IMR-90 (cell line): ENCODE data around the gene CYB5A. TPM values are rescaled to one million over a fixed set of nuclear protein-coding genes. Genes with fewer than 3 reads are reported as not detected.

Source experiments
- ATAC-seq: fragments of 200-7000 bp; cut with Tn5 transposase; 2 replicates; pipeline ENCODE4 v1.9.1; 2020; ENCODE audit warnings: low read depth, mild to moderate bottlenecking, moderate library complexity
- BruUV-seq: library from RNA; stranded (reverse); fragments of 400-500 nt; replicated peaks from 2 replicates; lab custom pipeline; 2021; lab: Mats Ljungman, UMichigan
- CTCF ChIA-PET: fragments of 300-600 bp; formaldehyde crosslinking; extraction: SDS; loops from one replicate; lab custom pipeline; 2021; ENCODE audit warnings: antibody characterized with exemption; lab: Yijun Ruan, JAX
- POLR2A ChIA-PET: fragments of 300-600 bp; sonication (Branson Sonifier 250); formaldehyde crosslinking; loops from one replicate; lab custom pipeline; 2022; ENCODE audit warnings: antibody characterized with exemption; ENCODE audit not compliant: unreplicated experiment; lab: Charles Lee
- DNase-seq: peaks from one replicate; pipeline ENCODE4 v3.0.0; 2013
- H2AFZ ChIP-seq: replicated peaks from 2 replicates; pipeline ENCODE3; 2013; ENCODE audit warnings: low read length, mild to moderate bottlenecking; ENCODE audit not compliant: poor library complexity
- H2AK5ac ChIP-seq: 2 replicates; pipeline ENCODE4 v1.6.1; 2013; ENCODE audit warnings: low read depth, low read length, inconsistent platforms
- H2AK9ac ChIP-seq: replicated peaks from 2 replicates; pipeline ENCODE3; 2013; ENCODE audit warnings: mild to moderate bottlenecking, low read depth, low read length, moderate library complexity; ENCODE audit not compliant: poor library complexity
- H2BK120ac ChIP-seq: 2 replicates; pipeline ENCODE4 v1.6.1; 2013; ENCODE audit warnings: low read depth, low read length, inconsistent platforms
- H2BK15ac ChIP-seq: 3 replicates; pipeline ENCODE4 v1.6.1; 2013; ENCODE audit warnings: low read depth, low read length, inconsistent platforms
- H2BK20ac ChIP-seq: 2 replicates; pipeline ENCODE4 v1.6.1; 2013; ENCODE audit warnings: low read depth, mild to moderate bottlenecking, inconsistent platforms, low read length, moderate library complexity
- H2BK5ac ChIP-seq: 2 replicates; pipeline ENCODE4 v1.6.1; 2013; ENCODE audit warnings: mild to moderate bottlenecking, low read depth, low read length, inconsistent platforms; ENCODE audit not compliant: poor library complexity, severe bottlenecking
- H3K14ac ChIP-seq: replicated peaks from 2 replicates; pipeline ENCODE4 v1.6.1; 2013; ENCODE audit warnings: low read depth, low read length, inconsistent platforms
- H3K18ac ChIP-seq: 2 replicates; pipeline ENCODE4 v1.6.1; 2013; ENCODE audit warnings: low read depth, low read length, control low read depth
- H3K23ac ChIP-seq: 2 replicates; pipeline ENCODE4 v1.6.1; 2013; ENCODE audit warnings: low read depth, low read length, inconsistent platforms
- H3K27ac ChIP-seq: 2 replicates; pipeline ENCODE4 v1.5.1; 2013; ENCODE audit warnings: mild to moderate bottlenecking, control low read depth, low read length; ENCODE audit not compliant: insufficient read depth
- H3K27me3 ChIP-seq: 2 replicates; pipeline ENCODE4 v1.6.1; 2013; ENCODE audit warnings: low read length; ENCODE audit not compliant: control insufficient read depth, insufficient read depth
- H3K36me3 ChIP-seq: 2 replicates; pipeline ENCODE4 v1.6.1; 2013; ENCODE audit warnings: low read length, mixed read lengths; ENCODE audit not compliant: control insufficient read depth, insufficient read depth
- H3K4ac ChIP-seq: 2 replicates; pipeline ENCODE4 v1.6.1; 2013; ENCODE audit warnings: low read depth, low read length, inconsistent platforms
- H3K4me1 ChIP-seq: 2 replicates; pipeline ENCODE4 v1.6.1; 2013; ENCODE audit warnings: low read length, mixed read lengths; ENCODE audit not compliant: control insufficient read depth, insufficient read depth
- H3K4me2 ChIP-seq: 2 replicates; pipeline ENCODE4 v1.6.1; 2013; ENCODE audit warnings: low read depth, mild to moderate bottlenecking, control low read depth, low read length, moderate library complexity
- H3K4me3 ChIP-seq: 2 replicates; pipeline ENCODE4 v1.5.1; 2013; ENCODE audit warnings: low read depth, mild to moderate bottlenecking, control low read depth, low read length, moderate library complexity; ENCODE audit not compliant: insufficient read depth
- H3K56ac ChIP-seq: 2 replicates; pipeline ENCODE4 v1.6.1; 2013; ENCODE audit warnings: low read length, inconsistent platforms; ENCODE audit not compliant: insufficient read depth; ENCODE audit errors: extremely low read depth
- H3K79me1 ChIP-seq, 2 experiments: 2 replicates each; pipeline ENCODE4 v1.6.1; 2013; ENCODE audit warnings: low read length in 2 of 2, inconsistent platforms in 1 of 2, low read depth in 1 of 2
- H3K9ac ChIP-seq: 2 replicates; pipeline ENCODE4 v1.6.1; 2013; ENCODE audit warnings: low read depth, low read length, control low read depth
- H3K9me1 ChIP-seq: 2 replicates; pipeline ENCODE4 v1.6.1; 2013; ENCODE audit warnings: low read length, inconsistent platforms; ENCODE audit not compliant: insufficient read depth
- H3K9me3 ChIP-seq: 2 replicates; pipeline ENCODE4 v1.6.1; 2013; ENCODE audit warnings: low read length; ENCODE audit not compliant: control insufficient read depth, insufficient read depth
- H4K20me1 ChIP-seq: 2 replicates; pipeline ENCODE4 v1.6.1; 2013; ENCODE audit warnings: low read length, inconsistent platforms; ENCODE audit not compliant: insufficient read depth
- H4K5ac ChIP-seq: 2 replicates; pipeline ENCODE4 v1.6.1; 2013; ENCODE audit warnings: mild to moderate bottlenecking, low read depth, low read length, control low read depth
- H4K8ac ChIP-seq, 2 experiments: 2 replicates each; pipeline ENCODE4 v1.6.1; 2013; ENCODE audit warnings: low read depth in 2 of 2, low read length in 2 of 2, control low read depth in 1 of 2, inconsistent platforms in 1 of 2
- H4K91ac ChIP-seq: 2 replicates; pipeline ENCODE4 v1.6.1; 2013; ENCODE audit warnings: low read depth, low read length, inconsistent platforms; ENCODE audit not compliant: insufficient read depth
- BHLHE40 ChIP-seq: fragments of 150-350 bp; IDR thresholded peaks from 2 replicates; pipeline ENCODE4 v1.6.1; 2016; ENCODE audit warnings: mild to moderate bottlenecking, low read depth, low read length
- CHD1 ChIP-seq: IDR thresholded peaks from 2 replicates; pipeline ENCODE4 v1.6.1; 2012; ENCODE audit warnings: low read depth, low read length, improper control_type of control experiment
- RAD21 ChIP-seq: IDR thresholded peaks from 2 replicates; pipeline ENCODE4 v1.6.1; 2012; ENCODE audit warnings: low read length, improper control_type of control experiment
- WGBS, 2 experiments: methylation state at CpG; one replicate each; pipeline versions ENCODE4 v1.1.5 to v1.1.7; 2013; ENCODE audit warnings: missing lambda C conversion rate in 2 of 2; ENCODE audit not compliant: insufficient read length in 1 of 2; ENCODE audit errors: extremely low coverage in 2 of 2; 5-methylcytosine and 5-hydroxymethylcytosine counted together
- dilution Hi-C: fragments of 300-500 bp; cut with HindIII; formaldehyde crosslinking; loops from one replicate; pipeline ENCODE4 v1.14.3; 2018; ENCODE audit warnings: low sequenced_read_pairs; ENCODE audit not compliant: unreplicated experiment
- in situ Hi-C: fragments of 300-500 bp; cut with MboI; formaldehyde crosslinking; loops from 3 replicates; pipeline ENCODE4 v1.14.3; 2019; ENCODE audit warnings: low sequenced_read_pairs, inconsistent platforms, mixed read lengths
- intact Hi-C: fragments of 100-400 bp; cut with micrococcal nuclease; formaldehyde crosslinking; loops from 2 replicates; pipeline ENCODE4 v1.10.0; 2022
- polyA plus RNA-seq, 3 experiments: library from polyadenylated mRNA; depleted of rRNA; stranded (reverse); fragments of >200 nt; gene quantifications; 2 replicates each; pipeline ENCODE4 v1.2.3, GENCODE V29; 2012; ENCODE audit warnings: low replicate concordance in 1 of 3
- total RNA-seq: library from RNA; depleted of rRNA; stranded (reverse); fragments of >200 nt; gene quantifications from 2 replicates; pipeline ENCODE4 v1.2.3, GENCODE V29; 2012
- TF ChIP-seq, protein P1 (sequence below): fragments of 150-350 bp; IDR thresholded peaks from 2 replicates; pipeline ENCODE4 v1.6.1; 2016; ENCODE audit warnings: low read depth, mild to moderate bottlenecking, low read length, moderate library complexity, borderline replicate concordance
- TF ChIP-seq, protein P2 (sequence below): conservative IDR thresholded peaks from 2 replicates; pipeline ENCODE4 v1.5.1; 2012; ENCODE audit warnings: mild to moderate bottlenecking, low read depth, low read length, improper control_type of control experiment

CYB5A gene
- total and polyA plus RNA-seq, 2 of the 4 experiments (the other 2 are of a cell fraction): 13.4 to 47.9 TPM

DNA sequence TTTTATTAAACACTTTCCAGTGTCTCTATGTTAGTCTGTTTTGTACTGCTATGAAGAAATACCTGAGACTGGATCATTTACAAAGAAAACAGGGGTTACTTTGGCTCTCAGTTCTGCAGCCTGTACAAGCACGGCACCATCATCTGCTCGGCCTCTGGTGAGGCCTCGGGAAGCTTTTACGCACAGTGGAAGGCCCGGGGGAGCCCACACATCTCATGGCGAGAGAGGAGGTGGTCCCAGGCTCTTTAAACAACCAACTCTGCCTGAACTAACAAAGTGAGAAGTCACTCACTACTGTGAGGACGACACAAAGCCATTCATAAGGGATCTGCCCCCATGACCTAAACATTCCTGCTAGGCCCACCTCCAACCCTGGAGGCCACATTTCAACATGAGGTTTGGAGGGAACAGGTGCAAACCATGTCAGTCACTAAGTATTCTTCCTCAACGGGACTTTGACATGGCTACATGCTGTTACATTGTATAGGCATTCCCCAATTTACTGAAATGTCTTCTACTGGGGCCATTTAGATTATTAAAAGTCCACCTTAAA lies 26.1 kb downstream of the CYB5A start:
- no peak overlapping the region for H3K23ac ChIP-seq
- ChIA-PET CTCF (no interaction called here), POLR2A (no interaction called here)
- no peaks in the 10 kb centered on the region for H3K9me3 ChIP-seq
- no peak overlapping the region for H2AFZ ChIP-seq
- WGBS, 2 experiments: 91% methylated on average over 4 of the region's 8 CpGs; no CpG with 5 or more reads in 1 of the 2 experiments
- no peak overlapping the region for H3K18ac ChIP-seq
- H3K27ac ChIP-seq: no peak overlapping the region
- no peak overlapping the region for H4K8ac ChIP-seq
- H2BK5ac ChIP-seq: no peak overlapping the region
- no peak overlapping the region for H2AK9ac ChIP-seq
- no peak overlapping the region for H4K5ac ChIP-seq
- in situ Hi-C loops: no loop called here
- no peak for ATAC-seq
- no peak overlapping the region for H3K4me2 ChIP-seq
- H3K36me3 ChIP-seq: peaks cover 6% of the 10 kb centered on the region; the same call in 1 of the 2 replicates
- peaks cover 1% of the 10 kb centered on the region for H3K4me1 ChIP-seq
- H2BK15ac ChIP-seq: no peak overlapping the region
- no peak overlapping the region for H3K56ac ChIP-seq
- TF ChIP-seq BHLHE40: no peak
- TF ChIP-seq, protein P1, sequence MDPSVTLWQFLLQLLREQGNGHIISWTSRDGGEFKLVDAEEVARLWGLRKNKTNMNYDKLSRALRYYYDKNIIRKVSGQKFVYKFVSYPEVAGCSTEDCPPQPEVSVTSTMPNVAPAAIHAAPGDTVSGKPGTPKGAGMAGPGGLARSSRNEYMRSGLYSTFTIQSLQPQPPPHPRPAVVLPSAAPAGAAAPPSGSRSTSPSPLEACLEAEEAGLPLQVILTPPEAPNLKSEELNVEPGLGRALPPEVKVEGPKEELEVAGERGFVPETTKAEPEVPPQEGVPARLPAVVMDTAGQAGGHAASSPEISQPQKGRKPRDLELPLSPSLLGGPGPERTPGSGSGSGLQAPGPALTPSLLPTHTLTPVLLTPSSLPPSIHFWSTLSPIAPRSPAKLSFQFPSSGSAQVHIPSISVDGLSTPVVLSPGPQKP: no peak
- no peak for TF ChIP-seq CHD1
- no peak for TF ChIP-seq RAD21
- TF ChIP-seq, protein P2, sequence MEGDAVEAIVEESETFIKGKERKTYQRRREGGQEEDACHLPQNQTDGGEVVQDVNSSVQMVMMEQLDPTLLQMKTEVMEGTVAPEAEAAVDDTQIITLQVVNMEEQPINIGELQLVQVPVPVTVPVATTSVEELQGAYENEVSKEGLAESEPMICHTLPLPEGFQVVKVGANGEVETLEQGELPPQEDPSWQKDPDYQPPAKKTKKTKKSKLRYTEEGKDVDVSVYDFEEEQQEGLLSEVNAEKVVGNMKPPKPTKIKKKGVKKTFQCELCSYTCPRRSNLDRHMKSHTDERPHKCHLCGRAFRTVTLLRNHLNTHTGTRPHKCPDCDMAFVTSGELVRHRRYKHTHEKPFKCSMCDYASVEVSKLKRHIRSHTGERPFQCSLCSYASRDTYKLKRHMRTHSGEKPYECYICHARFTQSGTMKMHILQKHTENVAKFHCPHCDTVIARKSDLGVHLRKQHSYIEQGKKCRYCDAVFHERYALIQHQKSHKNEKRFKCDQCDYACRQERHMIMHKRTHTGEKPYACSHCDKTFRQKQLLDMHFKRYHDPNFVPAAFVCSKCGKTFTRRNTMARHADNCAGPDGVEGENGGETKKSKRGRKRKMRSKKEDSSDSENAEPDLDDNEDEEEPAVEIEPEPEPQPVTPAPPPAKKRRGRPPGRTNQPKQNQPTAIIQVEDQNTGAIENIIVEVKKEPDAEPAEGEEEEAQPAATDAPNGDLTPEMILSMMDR: no peak
- H2BK120ac ChIP-seq: no peak overlapping the region
- H3K9me1 ChIP-seq: no peaks in the 10 kb centered on the region
- no peak overlapping the region for H2BK20ac ChIP-seq
- no TSS peak for BruUV-seq
- no peak overlapping the region for H3K4ac ChIP-seq
- H3K9ac ChIP-seq: no peak overlapping the region
- H3K14ac ChIP-seq: no peak overlapping the region
- intact Hi-C loops: no loop called here
- no peak for DNase-seq
- H3K27me3 ChIP-seq: no peaks in the 10 kb centered on the region
- H4K20me1 ChIP-seq: no peaks in the 10 kb centered on the region; the same call in 1 of the 2 replicates
- H3K4me3 ChIP-seq: no peak overlapping the region
- peaks cover 0 to 3% of the 10 kb centered on the region in 2 experiments; a peak in 2 of 4 replicates for H3K79me1 ChIP-seq
- no peak overlapping the region for H2AK5ac ChIP-seq
- no peak overlapping the region for H4K91ac ChIP-seq
- dilution Hi-C loops: no loop called here
